ENCODE measurements around the gene CRYBB1.

DNA sequence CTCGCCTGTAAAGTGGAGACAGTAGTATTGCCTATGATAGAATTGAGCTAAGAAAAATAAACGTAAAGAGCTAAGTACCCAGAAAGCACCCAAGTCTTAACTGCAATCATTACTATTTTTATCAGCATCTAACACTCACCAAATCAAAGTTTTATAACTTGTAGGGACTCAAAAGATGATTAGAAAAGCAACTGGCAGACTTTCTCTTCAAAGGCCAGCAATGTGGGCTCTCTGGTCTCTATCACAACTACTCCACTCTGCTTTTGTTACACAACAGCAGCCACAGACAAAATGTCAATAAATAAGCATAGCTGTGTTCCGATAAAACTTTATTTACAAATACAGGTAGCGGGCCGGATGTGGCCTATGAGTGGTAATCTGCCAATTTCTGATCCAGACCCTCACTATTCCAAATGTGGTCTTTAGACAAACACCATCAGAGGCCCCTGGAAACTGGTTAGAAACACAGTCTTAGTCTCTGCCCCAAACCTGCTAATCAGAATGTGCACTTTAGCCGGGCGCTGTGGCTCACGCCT is 36.1 kb downstream of the CRYBB1 start:
- TF ChIP-seq POLR2A (IDR thresholded peaks at IDR 0.05) (no peak), CTCF (IDR thresholded peaks at IDR 0.05) (no peak)

All from breast epithelium (tissue), 3 donors.